Endothelial cell (in vitro differentiated cells): ENCODE data around the gene ATXN10. TPM values are rescaled to one million over a fixed set of nuclear protein-coding genes. Genes with fewer than 3 reads are reported as not detected.

Experiments used
- DNase-seq: peaks from one replicate; pipeline ENCODE4 v3.0.0; 2021; ENCODE audit warnings: low spot score
- H3K27ac Mint-ChIP-seq: one replicate; pipeline ENCODE4 v1.8.0; 2021; ENCODE audit warnings: mixed read lengths, inconsistent platforms; ENCODE audit not compliant: unreplicated experiment
- H3K27me3 Mint-ChIP-seq: one replicate; pipeline ENCODE4 v1.8.0; 2021; ENCODE audit warnings: mild to moderate bottlenecking, moderate library complexity, mixed read lengths, inconsistent platforms; ENCODE audit not compliant: unreplicated experiment
- H3K36me3 Mint-ChIP-seq: one replicate; pipeline ENCODE4 v1.8.0; 2021; ENCODE audit warnings: mild to moderate bottlenecking, low read depth, mixed read lengths, inconsistent platforms; ENCODE audit not compliant: unreplicated experiment
- H3K4me1 Mint-ChIP-seq: one replicate; pipeline ENCODE4 v1.8.0; 2021; ENCODE audit warnings: mild to moderate bottlenecking, mixed read lengths, inconsistent platforms; ENCODE audit not compliant: unreplicated experiment
- H3K4me3 Mint-ChIP-seq: one replicate; pipeline ENCODE4 v1.8.0; 2021; ENCODE audit warnings: mild to moderate bottlenecking, mixed read lengths, inconsistent platforms; ENCODE audit not compliant: unreplicated experiment
- H3K9me3 Mint-ChIP-seq: one replicate; pipeline ENCODE4 v1.8.0; 2021; ENCODE audit warnings: mixed read lengths, inconsistent platforms; ENCODE audit not compliant: unreplicated experiment
- total RNA-seq: library from RNA; stranded (reverse); fragmentation: NEBNext Ultra II Directional; extraction: Animal tissue kit (Norgen Biotek cat#: 25700); gene quantifications from one replicate; pipeline ENCODE4 v1.2.1, GENCODE V29; 2021; ENCODE audit not compliant: unreplicated experiment
- TF ChIP-seq, protein P1 (sequence below): fragments of 200-600 bp; sonication (generic); IDR thresholded peaks from one replicate; pipeline ENCODE4 v1.5.0; 2021; ENCODE audit warnings: antibody characterized with exemption; ENCODE audit not compliant: unreplicated experiment

ATXN10 gene
- total RNA-seq, 1 donor from 2014 or later: 152 TPM

GRCh38 chr22:45772743-45773142 is 101.1 kb downstream of the ATXN10 start:
- Mint-ChIP-seq H3K9me3 (no peaks in the 10 kb centered on the region), H3K36me3 (peaks cover 8% of the 10 kb centered on the region), H3K4me3 (no peak overlapping the region), H3K27me3 (peaks cover 1% of the 10 kb centered on the region), H3K27ac (no peak overlapping the region), H3K4me1 (no peaks in the 10 kb centered on the region)
- TF ChIP-seq, protein P1, sequence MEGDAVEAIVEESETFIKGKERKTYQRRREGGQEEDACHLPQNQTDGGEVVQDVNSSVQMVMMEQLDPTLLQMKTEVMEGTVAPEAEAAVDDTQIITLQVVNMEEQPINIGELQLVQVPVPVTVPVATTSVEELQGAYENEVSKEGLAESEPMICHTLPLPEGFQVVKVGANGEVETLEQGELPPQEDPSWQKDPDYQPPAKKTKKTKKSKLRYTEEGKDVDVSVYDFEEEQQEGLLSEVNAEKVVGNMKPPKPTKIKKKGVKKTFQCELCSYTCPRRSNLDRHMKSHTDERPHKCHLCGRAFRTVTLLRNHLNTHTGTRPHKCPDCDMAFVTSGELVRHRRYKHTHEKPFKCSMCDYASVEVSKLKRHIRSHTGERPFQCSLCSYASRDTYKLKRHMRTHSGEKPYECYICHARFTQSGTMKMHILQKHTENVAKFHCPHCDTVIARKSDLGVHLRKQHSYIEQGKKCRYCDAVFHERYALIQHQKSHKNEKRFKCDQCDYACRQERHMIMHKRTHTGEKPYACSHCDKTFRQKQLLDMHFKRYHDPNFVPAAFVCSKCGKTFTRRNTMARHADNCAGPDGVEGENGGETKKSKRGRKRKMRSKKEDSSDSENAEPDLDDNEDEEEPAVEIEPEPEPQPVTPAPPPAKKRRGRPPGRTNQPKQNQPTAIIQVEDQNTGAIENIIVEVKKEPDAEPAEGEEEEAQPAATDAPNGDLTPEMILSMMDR: no peak
- DNase-seq: no peak

DNA sequence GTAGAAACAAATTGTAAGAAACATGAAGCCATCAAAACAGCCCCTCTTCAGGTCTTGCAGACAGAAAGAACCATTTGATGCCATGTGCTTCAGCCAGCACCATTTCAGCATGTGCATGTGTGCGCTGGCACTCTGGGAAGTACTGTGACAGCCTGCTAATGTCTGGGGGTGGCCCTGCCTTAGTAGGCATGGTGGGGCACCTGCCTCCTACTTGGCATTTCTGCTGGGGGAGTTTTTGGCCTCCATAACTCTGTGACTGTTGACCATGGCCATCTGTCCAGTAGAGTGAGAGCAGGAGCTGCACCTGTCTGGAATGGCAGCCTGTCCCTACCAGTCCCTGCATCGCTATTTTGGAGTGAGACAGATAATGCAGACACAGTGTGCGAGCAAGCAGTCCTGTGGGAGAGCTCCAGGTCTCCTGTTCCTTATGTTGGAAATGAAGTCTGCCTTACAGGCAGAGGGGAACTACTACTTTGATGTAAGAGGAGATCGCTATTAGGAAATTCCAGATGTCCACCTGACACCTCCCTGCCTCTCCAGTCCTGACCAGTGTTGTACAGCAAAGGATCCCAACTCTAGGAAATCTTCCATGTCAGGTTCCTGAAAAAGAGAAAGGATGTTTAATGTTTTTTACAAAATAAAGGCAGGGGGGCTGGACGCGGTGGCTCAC is 102.5 kb downstream of the ATXN10 start:
- Mint-ChIP-seq H3K9me3 (no peaks in the 10 kb centered on the region), H3K27ac (no peak overlapping the region), H3K27me3 (no peaks in the 10 kb centered on the region), H3K4me3 (no peak overlapping the region), H3K36me3 (peaks cover 8% of the 10 kb centered on the region), H3K4me1 (no peaks in the 10 kb centered on the region)
- TF ChIP-seq, protein P1: no peak
- DNase-seq: no peak

- no peaks in the 10 kb centered on the region for H3K27me3 Mint-ChIP-seq
- no peaks in the 10 kb centered on the region for H3K4me1 Mint-ChIP-seq
- no peaks in the 10 kb centered on the region for H3K9me3 Mint-ChIP-seq
- H3K4me3 Mint-ChIP-seq: no peak overlapping the region
- H3K36me3 Mint-ChIP-seq: peaks cover 5% of the 10 kb centered on the region
- TF ChIP-seq, protein P1: no peak
- H3K27ac Mint-ChIP-seq: no peak overlapping the region
- no peak for DNase-seq
Observed at GRCh38 chr22:45775062-45775461, 103.4 kb downstream of the ATXN10 start.

DNA sequence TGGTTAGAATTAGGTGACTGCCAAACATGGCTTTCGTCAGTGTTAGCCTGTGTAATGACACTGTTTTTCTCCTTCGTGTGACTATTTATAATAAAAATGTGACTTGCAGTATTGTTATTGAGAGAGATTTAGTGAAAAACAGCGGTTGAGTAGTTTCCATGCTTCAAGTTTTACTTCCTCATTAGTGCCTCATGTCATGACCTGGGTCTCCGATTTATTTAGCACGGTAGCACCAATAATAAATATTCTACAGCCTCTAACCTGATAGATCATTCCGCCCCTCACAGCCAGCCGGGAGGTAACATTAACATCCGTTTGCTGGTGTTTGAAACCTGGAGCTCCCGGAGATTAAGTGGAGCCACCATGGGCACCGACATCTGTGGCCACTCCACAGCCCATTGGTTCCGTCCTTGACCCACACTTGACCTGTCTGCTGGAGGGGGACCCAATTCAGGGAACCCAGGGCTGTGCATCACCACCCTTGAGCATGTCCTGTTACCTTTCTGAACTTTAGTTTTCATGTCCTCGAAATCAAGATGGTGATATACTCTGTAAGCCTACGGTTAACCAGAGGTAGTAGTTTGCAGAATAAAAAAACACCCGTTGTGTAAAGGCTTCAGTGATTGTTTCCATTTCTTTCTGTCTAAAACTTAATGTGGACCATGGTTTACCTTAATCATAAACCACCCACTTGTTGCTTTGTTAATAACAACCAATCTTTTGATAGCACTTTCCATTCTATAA is 104.1 kb downstream of the ATXN10 start:
- H3K9me3 Mint-ChIP-seq: no peaks in the 10 kb centered on the region
- no peaks in the 10 kb centered on the region for H3K27me3 Mint-ChIP-seq
- no peak for DNase-seq
- H3K4me3 Mint-ChIP-seq: no peak overlapping the region
- TF ChIP-seq, protein P1: no peak
- H3K36me3 Mint-ChIP-seq: no peaks in the 10 kb centered on the region
- peak overlapping the region; percentile 41 for H3K27ac Mint-ChIP-seq
- H3K4me1 Mint-ChIP-seq: no peaks in the 10 kb centered on the region

GRCh38 chr22:45776313-45776585 is 104.6 kb downstream of the ATXN10 start:
- no peak overlapping the region for H3K27ac Mint-ChIP-seq
- no peak overlapping the region for H3K4me3 Mint-ChIP-seq
- TF ChIP-seq, protein P1: no peak
- H3K4me1 Mint-ChIP-seq: no peaks in the 10 kb centered on the region
- no peaks in the 10 kb centered on the region for H3K36me3 Mint-ChIP-seq
- no peaks in the 10 kb centered on the region for H3K27me3 Mint-ChIP-seq
- no peak for DNase-seq
- no peaks in the 10 kb centered on the region for H3K9me3 Mint-ChIP-seq
